Pancreas (tissue), 10 donors: ENCODE results near the gene CD44. TPM values are rescaled to one million over a fixed set of nuclear protein-coding genes. Genes with fewer than 3 reads are reported as not detected.
"Not testable (repeated sequence)": the region's sequence is repeated elsewhere in the genome, so short reads cannot be mapped to it uniquely, and the experiment has no call there.

Experiments
- ATAC-seq, 4 donors: fragments of 200-7000 bp; cut with Tn5 transposase; one replicate each; pipeline versions ENCODE4 v1.8.0 to v1.9.1; 2020; ENCODE audit warnings: mild to moderate bottlenecking in 4 of 4, moderate library complexity in 4 of 4
- DNase-seq, 6 donors: peaks; one replicate each; pipeline ENCODE4 v3.0.0-alpha.2; 2020
- FAIRE-seq: peaks from 2 replicates; lab custom pipeline; 2012; peaks lifted over from hg19 to GRCh38; lab: Jason Lieb, UNC
- H3K27ac ChIP-seq, 4 donors: fragments of 200-600 bp; sonication (generic); 1 replicate in 3 of 4; 2 replicates in 1 of 4; pipeline versions ENCODE4 v1.5.0 to v1.8.0; 2020
- H3K27me3 ChIP-seq, 4 donors: fragments of 200-600 bp; one replicate each; pipeline ENCODE4 v1.8.0; 2021
- H3K36me3 ChIP-seq, 3 donors: fragments of 200-600 bp; sonication (generic) in 1 of 3; one replicate each; pipeline versions ENCODE4 v1.5.0 to v1.8.0; 2020 to 2021
- H3K4me1 ChIP-seq, 3 donors: fragments of 200-600 bp; one replicate each; pipeline ENCODE4 v1.8.0; 2021
- H3K4me3 ChIP-seq, 4 donors: fragments of 200-600 bp; sonication (generic) in 2 of 4; one replicate each; pipeline versions ENCODE4 v1.5.0 to v1.8.0; 2020 to 2021
- H3K9me3 ChIP-seq, 4 donors: fragments of 200-600 bp; one replicate each; pipeline ENCODE4 v1.8.0; 2021
- CTCF ChIP-seq, 4 donors: fragments of 200-600 bp; sonication (generic) in 3 of 4; IDR thresholded peaks; one replicate each; pipeline versions ENCODE4 v1.5.0 to v1.8.0; 2021; ENCODE audit warnings: antibody characterized with exemption in 4 of 4
- WGBS, 2 donors: extraction: QIAGEN DNeasy Blood & Tissue Kit; methylation state at CpG; one replicate each; pipeline ENCODE4 v1.1.7; 2013; 5-methylcytosine and 5-hydroxymethylcytosine counted together
- intact Hi-C, 3 donors: fragments of 100-400 bp; cut with DNase I; formaldehyde crosslinking; loops; one replicate each; pipeline versions ENCODE4 v1.11.1 to v1.14.2; 2022
- polyA plus RNA-seq, 2 donors: library from polyadenylated mRNA; stranded (reverse); fragments of 200-250 nt; gene quantifications; one replicate each; pipeline ENCODE4 v1.2.3, GENCODE V29; 2013
- total RNA-seq, 6 donors: library from RNA; stranded (reverse); fragmentation: NEBNext Ultra II Directional in 4 of 6; extraction: Animal tissue kit (Norgen Biotek cat#: 25700) in 4 of 6; gene quantifications; one replicate each; pipeline versions ENCODE4 v1.2.1 to v1.2.4, GENCODE V29; 2021 to 2023
- donor health status: healthy with polysubstance abuse.
- donor health status: DM: no; HTN: no; CAD: no; lungs with moderate emphysema.
- donor health status: DM: no; HTN: no; CAD: no.
- donor health status: control.
- donor health status: control.
- donor health status: Bipolar disorder and iron deficiency.
- donor health status: DM: yes; HTN: yes; CAD: no.
- donor health status: DM: no; HTN: no; CAD: no.
- donor health status: DM: no; HTN: no; CAD: no.
- donor health status: DM: yes; HTN: yes; CAD: no.

Gene CD44
- total and polyA plus RNA-seq, 8 donors, result 133 to 677 (median 375) TPM

- intact Hi-C loops, result no loop called here
- Histone ChIP-seq H3K9me3 (no peaks in the 10 kb centered on the region), H3K36me3 (peaks cover 3 to 42% (median 6%) of the 10 kb centered on the region in 3 donors), H3K4me1 (no peaks in the 10 kb centered on the region), H3K27me3 (no peaks in the 10 kb centered on the region), H3K4me3 (no peak overlapping the region), H3K27ac (no peak overlapping the region)
- WGBS, 2 donors, result 81 to 85% methylated on average over 9 of the region's 9 CpGs
- ATAC-seq (peak in 1 of 4 donors; percentile 30), FAIRE-seq (no peak), DNase-seq (no peak)
- TF ChIP-seq CTCF (IDR thresholded peaks at IDR 0.05), result no peak
Measured at GRCh38 chr11:35223371-35223796, 84.4 kb downstream of the CD44 start.

GRCh38 chr11:35223991-35224390, 85.0 kb downstream of the CD44 start:
- no peak overlapping the region for H3K4me3 ChIP-seq
- ATAC-seq, result no peak
- no peak for DNase-seq
- H3K9me3 ChIP-seq, result no peaks in the 10 kb centered on the region
- no peaks in the 10 kb centered on the region for H3K4me1 ChIP-seq
- TF ChIP-seq CTCF (IDR thresholded peaks at IDR 0.05), result no peak
- H3K27ac ChIP-seq, result no peak overlapping the region
- peaks cover 3 to 42% (median 6%) of the 10 kb centered on the region in 3 donors for H3K36me3 ChIP-seq
- intact Hi-C loops, result no loop called here
- 96% methylated on average over 1 of the region's 1 CpG for WGBS, 2 donors
- FAIRE-seq, result no peak
- no peaks in the 10 kb centered on the region for H3K27me3 ChIP-seq

GRCh38 chr11:35225946-35226520, 87.1 kb downstream of the CD44 start:
- Histone ChIP-seq H3K27ac (no peak overlapping the region), H3K36me3 (peaks cover 3 to 44% (median 8%) of the 10 kb centered on the region in 3 donors), H3K4me1 (no peaks in the 10 kb centered on the region), H3K4me3 (no peak overlapping the region), H3K9me3 (no peaks in the 10 kb centered on the region), H3K27me3 (no peaks in the 10 kb centered on the region)
- no peak for DNase-seq
- ATAC-seq, result no peak
- 71 to 79% methylated on average over 3 of the region's 3 CpGs for WGBS, 2 donors
- TF ChIP-seq CTCF (IDR thresholded peaks at IDR 0.05), result no peak
- no peak for FAIRE-seq
- intact Hi-C loops, result no loop called here

- 97 to 98% methylated on average over 5 to 6 of the region's 6 CpGs for WGBS, 2 donors
- DNase-seq, FAIRE-seq, H3K27me3 ChIP-seq, intact Hi-C loops, H3K4me1 ChIP-seq, H3K27ac ChIP-seq, ATAC-seq, H3K4me3 ChIP-seq, H3K9me3 ChIP-seq: not testable (repeated sequence)
- H3K36me3 ChIP-seq, result peaks cover 3 to 36% (median 4%) of the 10 kb centered on the region in 3 donors
Measured at GRCh38 chr11:35226756-35227155, 87.8 kb downstream of the CD44 start.

- no peaks in the 10 kb centered on the region for H3K27me3 ChIP-seq
- peak overlapping the region in 1 of 4 donors; percentile 12 for H3K27ac ChIP-seq
- TF ChIP-seq CTCF (IDR thresholded peaks at IDR 0.05), result no peak
- H3K36me3 ChIP-seq, result peaks cover 3 to 26% (median 3%) of the 10 kb centered on the region in 3 donors
- DNase-seq (no peak), FAIRE-seq (no peak), ATAC-seq (peak in 3 of 4 donors; percentile 36 to 72 (median 72))
- intact Hi-C loops, result no loop called here
- H3K4me3 ChIP-seq, result no peak overlapping the region
- no peaks in the 10 kb centered on the region for H3K4me1 ChIP-seq
- no peaks in the 10 kb centered on the region for H3K9me3 ChIP-seq
- WGBS, 2 donors, result 79 to 88% methylated on average over 5 of the region's 5 CpGs
Measured at GRCh38 chr11:35227576-35228327, 88.8 kb downstream of the CD44 start.
